ENCODE data around the gene PODXL2. TPM values are rescaled to one million over a fixed set of nuclear protein-coding genes. Genes with fewer than 3 reads are reported as not detected.
A peak's percentile ranks its signal among the peaks of the same experiment; 100 is the strongest.

The PODXL2 gene
- total RNA-seq, 1 experiment from 2014 or later = 33.6 TPM

- H3K4me3 Mint-ChIP-seq = no peak overlapping the region
- no peak for TF ChIP-seq MXD4 (CRISPR knock-in tag; IDR thresholded peaks at IDR 0.05; ENCODE audit: borderline replicate concordance)
- no peak for TF ChIP-seq NR1H2 (CRISPR knock-in tag; IDR thresholded peaks at IDR 0.05)
- no peak for TF ChIP-seq IRF1 (CRISPR knock-in tag; IDR thresholded peaks at IDR 0.05)
- no peaks in the 10 kb centered on the region for H3K9me3 Mint-ChIP-seq
- no peaks in the 10 kb centered on the region for H3K27me3 Mint-ChIP-seq (ENCODE audit: low read depth)
- CTCF ChIA-PET = interaction anchor here (1.0 to 1.7 kb wide), 4 partner anchors 23 to 81 kb away, joined by 3 to 6 read pairs (median 4); no protein-coding TSS in a partner anchor
- H3K36me3 Mint-ChIP-seq = peaks cover 3% of the 10 kb centered on the region; the same call in 1 of the 2 replicates
- no peaks in the 10 kb centered on the region for H3K4me1 Mint-ChIP-seq
- DNase-seq (ENCODE audit: low spot score) = no peak
- peak overlapping the region; percentile 16; the same call in 1 of the 2 replicates for H3K27ac Mint-ChIP-seq
- POLR2A ChIA-PET = no interaction called here
- ATAC-seq = no peak
Observed at GRCh38 chr3:127655641-127656040, 26.7 kb downstream of the PODXL2 start.

- POLR2A ChIA-PET = no interaction called here
- Mint-ChIP-seq H3K4me1 (no peaks in the 10 kb centered on the region), H3K27ac (no peak overlapping the region), H3K36me3 (peaks cover 3% of the 10 kb centered on the region; the same call in 1 of the 2 replicates), H3K9me3 (no peaks in the 10 kb centered on the region), H3K4me3 (no peak overlapping the region), H3K27me3 (ENCODE audit: low read depth) (no peaks in the 10 kb centered on the region)
- DNase-seq (ENCODE audit: low spot score) (no peak), ATAC-seq (no peak)
- no peak for TF ChIP-seq MXD4 (CRISPR knock-in tag; IDR thresholded peaks at IDR 0.05; ENCODE audit: borderline replicate concordance)
- no peak for TF ChIP-seq EMX1 (CRISPR knock-in tag; IDR thresholded peaks at IDR 0.05)
- CTCF ChIA-PET = interaction anchor here (1.0 to 2.2 kb wide), 2 partner anchors 23 to 40 kb away, joined by 3 to 9 read pairs; no protein-coding TSS in a partner anchor
Observed at GRCh38 chr3:127656906-127657305, 27.9 kb downstream of the PODXL2 start.

- no peak for DNase-seq (ENCODE audit: low spot score)
- H3K4me3 Mint-ChIP-seq = no peak overlapping the region
- no peaks in the 10 kb centered on the region for H3K4me1 Mint-ChIP-seq
- ATAC-seq = no peak
- H3K27ac Mint-ChIP-seq = no peak overlapping the region
- H3K36me3 Mint-ChIP-seq = peaks cover 3% of the 10 kb centered on the region; the same call in 1 of the 2 replicates
- ChIA-PET POLR2A (no interaction called here), CTCF (interaction anchor here (0.9 to 2.2 kb wide), 2 partner anchors 21 to 25 kb away, joined by 3 to 9 read pairs; no protein-coding TSS in a partner anchor)
- H3K9me3 Mint-ChIP-seq = no peaks in the 10 kb centered on the region
- H3K27me3 Mint-ChIP-seq (ENCODE audit: low read depth) = no peaks in the 10 kb centered on the region
- TF ChIP-seq ZNF416 (CRISPR knock-in tag; IDR thresholded peaks at IDR 0.05) = no peak
- no peak for TF ChIP-seq OVOL2 (CRISPR knock-in tag; IDR thresholded peaks at IDR 0.05; ENCODE audit: borderline replicate concordance)
- TF ChIP-seq MYBL2 (CRISPR knock-in tag; IDR thresholded peaks at IDR 0.05) = no peak
- TF ChIP-seq ZBTB43 (CRISPR knock-in tag; IDR thresholded peaks at IDR 0.05) = no peak
- TF ChIP-seq ZNF121 (CRISPR knock-in tag; IDR thresholded peaks at IDR 0.05) = no peak
- TF ChIP-seq FOXJ3 (CRISPR knock-in tag; IDR thresholded peaks at IDR 0.05; ENCODE audit: borderline replicate concordance) = no peak
- no peak for TF ChIP-seq FOXK1 (CRISPR knock-in tag; IDR thresholded peaks at IDR 0.05)
- TF ChIP-seq AR (CRISPR knock-in tag; IDR thresholded peaks at IDR 0.05) = no peak
- TF ChIP-seq, protein P1, sequence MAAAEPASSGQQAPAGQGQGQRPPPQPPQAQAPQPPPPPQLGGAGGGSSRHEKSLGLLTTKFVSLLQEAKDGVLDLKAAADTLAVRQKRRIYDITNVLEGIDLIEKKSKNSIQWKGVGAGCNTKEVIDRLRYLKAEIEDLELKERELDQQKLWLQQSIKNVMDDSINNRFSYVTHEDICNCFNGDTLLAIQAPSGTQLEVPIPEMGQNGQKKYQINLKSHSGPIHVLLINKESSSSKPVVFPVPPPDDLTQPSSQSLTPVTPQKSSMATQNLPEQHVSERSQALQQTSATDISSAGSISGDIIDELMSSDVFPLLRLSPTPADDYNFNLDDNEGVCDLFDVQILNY (CRISPR knock-in tag; IDR thresholded peaks at IDR 0.05) = no peak
- TF ChIP-seq, protein P2, sequence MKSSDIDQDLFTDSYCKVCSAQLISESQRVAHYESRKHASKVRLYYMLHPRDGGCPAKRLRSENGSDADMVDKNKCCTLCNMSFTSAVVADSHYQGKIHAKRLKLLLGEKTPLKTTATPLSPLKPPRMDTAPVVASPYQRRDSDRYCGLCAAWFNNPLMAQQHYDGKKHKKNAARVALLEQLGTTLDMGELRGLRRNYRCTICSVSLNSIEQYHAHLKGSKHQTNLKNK (CRISPR knock-in tag; IDR thresholded peaks at IDR 0.05) = no peak
- TF ChIP-seq ERG (CRISPR knock-in tag; IDR thresholded peaks at IDR 0.05) = no peak
- TF ChIP-seq SP1 (CRISPR knock-in tag; conservative IDR thresholded peaks at IDR 0.05) = no peak
- TF ChIP-seq, protein P3, sequence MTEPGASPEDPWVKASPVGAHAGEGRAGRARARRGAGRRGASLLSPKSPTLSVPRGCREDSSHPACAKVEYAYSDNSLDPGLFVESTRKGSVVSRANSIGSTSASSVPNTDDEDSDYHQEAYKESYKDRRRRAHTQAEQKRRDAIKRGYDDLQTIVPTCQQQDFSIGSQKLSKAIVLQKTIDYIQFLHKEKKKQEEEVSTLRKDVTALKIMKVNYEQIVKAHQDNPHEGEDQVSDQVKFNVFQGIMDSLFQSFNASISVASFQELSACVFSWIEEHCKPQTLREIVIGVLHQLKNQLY (CRISPR knock-in tag; IDR thresholded peaks at IDR 0.05) = no peak
- no peak for TF ChIP-seq GRHL2 (CRISPR knock-in tag; IDR thresholded peaks at IDR 0.05; ENCODE audit: insufficient replicate concordance, severe bottlenecking)
- TF ChIP-seq PRDM15 (CRISPR knock-in tag; IDR thresholded peaks at IDR 0.05) = no peak
Observed at GRCh38 chr3:127658234-127658633, 29.2 kb downstream of the PODXL2 start.
